GM12801 (cell line): Measurements from ENCODE around the gene ZBTB38.

Source experiments
- TF ChIP-seq, protein P1 (sequence below): IDR thresholded peaks from one replicate; pipeline ENCODE4 v1.5.1; 2011; ENCODE audit warnings: control low read depth; ENCODE audit not compliant: insufficient read length; ENCODE audit errors: extremely low read depth

The ZBTB38 gene

DNA sequence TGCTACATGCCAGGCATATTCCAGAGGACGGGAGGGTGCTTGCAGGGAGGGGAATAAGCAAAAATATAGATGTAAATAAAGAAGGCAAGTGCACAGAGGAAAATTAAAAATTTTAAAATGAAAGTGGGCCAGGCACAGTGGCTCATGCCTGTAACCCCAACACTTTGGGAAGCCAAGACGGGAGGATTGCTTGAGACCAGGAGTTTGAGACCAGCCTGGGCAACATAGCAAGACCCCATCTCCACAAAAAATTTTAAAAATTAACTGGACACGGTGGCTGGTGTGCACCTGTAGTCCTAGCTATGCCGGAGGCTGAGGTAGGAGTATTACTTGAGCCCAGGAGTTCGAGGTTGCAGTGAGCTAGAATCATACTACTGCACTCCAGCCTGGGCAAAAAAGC is 22.4 kb downstream of the ZBTB38 start:
- TF ChIP-seq, protein P1, sequence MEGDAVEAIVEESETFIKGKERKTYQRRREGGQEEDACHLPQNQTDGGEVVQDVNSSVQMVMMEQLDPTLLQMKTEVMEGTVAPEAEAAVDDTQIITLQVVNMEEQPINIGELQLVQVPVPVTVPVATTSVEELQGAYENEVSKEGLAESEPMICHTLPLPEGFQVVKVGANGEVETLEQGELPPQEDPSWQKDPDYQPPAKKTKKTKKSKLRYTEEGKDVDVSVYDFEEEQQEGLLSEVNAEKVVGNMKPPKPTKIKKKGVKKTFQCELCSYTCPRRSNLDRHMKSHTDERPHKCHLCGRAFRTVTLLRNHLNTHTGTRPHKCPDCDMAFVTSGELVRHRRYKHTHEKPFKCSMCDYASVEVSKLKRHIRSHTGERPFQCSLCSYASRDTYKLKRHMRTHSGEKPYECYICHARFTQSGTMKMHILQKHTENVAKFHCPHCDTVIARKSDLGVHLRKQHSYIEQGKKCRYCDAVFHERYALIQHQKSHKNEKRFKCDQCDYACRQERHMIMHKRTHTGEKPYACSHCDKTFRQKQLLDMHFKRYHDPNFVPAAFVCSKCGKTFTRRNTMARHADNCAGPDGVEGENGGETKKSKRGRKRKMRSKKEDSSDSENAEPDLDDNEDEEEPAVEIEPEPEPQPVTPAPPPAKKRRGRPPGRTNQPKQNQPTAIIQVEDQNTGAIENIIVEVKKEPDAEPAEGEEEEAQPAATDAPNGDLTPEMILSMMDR, result no peak

DNA sequence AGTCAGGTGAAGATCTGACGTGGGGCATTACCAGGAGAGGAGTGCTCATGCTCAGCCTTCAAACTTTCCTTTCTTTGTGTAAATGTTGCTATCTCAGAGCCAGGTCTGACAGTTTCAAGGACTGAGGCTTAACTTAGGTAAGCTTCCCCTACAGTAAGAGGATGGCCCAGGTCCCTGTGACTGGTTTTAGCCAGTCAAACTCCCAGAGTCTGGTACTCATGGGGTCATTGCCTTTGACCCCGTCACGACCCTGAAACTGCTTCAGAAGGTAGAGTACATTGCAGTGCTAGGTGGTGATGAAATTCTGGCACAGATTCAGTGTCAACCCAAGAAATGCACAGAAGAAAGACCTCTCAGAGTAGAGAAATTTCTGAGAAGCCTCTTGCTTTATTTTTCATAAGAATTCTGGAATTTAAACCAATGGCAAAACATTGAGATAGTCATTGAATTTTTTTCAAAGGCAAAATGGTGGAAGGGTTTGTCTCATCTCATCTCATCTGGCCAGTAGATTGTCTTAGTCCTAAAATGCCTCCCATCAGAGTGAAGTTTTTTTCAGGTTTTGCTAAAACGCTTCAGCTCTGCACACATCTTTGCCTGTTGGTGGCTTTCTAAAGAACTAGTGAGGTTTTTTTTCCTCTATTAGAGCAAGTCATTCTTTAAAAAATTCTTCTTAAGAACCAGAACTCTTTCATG is 23.1 kb downstream of the ZBTB38 start:
- TF ChIP-seq, protein P1, result no peak

DNA sequence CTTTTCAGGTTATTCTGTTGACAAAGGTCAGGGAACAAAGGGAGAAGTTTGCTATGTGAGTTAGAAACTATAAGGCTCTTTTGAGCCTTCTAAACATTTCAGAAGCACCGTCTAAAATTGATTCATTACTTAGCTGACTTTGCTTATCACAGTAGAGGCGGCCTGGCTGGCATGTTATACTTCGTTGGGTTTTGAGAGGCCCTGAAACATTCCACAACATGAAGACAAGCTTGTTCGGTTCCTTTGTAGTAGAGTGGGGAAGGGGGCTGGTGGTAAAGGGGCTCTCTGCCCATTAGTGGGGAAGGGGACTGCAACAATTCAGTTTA is 23.6 kb downstream of the ZBTB38 start:
- TF ChIP-seq, protein P1, result no peak

DNA sequence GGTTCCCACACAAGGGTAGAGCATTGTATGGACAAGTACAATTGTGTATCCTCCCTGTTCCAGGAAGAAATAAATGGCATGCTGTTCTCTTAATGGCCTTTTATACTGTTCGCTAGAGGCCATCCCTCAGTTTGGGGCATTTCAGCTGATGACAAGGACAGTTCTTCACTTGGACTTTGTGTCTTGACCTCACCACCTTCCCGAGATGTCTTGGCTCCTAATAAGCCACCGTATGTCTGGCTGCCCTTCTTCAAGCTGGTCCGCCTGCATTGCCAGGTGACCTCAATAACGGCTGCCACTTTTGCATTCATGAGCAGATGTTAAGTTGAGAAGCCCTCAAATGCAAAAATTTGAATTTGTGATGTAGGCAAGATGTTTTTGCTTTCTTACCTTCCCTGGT is 24.1 kb downstream of the ZBTB38 start:
- TF ChIP-seq, protein P1, result no peak

DNA sequence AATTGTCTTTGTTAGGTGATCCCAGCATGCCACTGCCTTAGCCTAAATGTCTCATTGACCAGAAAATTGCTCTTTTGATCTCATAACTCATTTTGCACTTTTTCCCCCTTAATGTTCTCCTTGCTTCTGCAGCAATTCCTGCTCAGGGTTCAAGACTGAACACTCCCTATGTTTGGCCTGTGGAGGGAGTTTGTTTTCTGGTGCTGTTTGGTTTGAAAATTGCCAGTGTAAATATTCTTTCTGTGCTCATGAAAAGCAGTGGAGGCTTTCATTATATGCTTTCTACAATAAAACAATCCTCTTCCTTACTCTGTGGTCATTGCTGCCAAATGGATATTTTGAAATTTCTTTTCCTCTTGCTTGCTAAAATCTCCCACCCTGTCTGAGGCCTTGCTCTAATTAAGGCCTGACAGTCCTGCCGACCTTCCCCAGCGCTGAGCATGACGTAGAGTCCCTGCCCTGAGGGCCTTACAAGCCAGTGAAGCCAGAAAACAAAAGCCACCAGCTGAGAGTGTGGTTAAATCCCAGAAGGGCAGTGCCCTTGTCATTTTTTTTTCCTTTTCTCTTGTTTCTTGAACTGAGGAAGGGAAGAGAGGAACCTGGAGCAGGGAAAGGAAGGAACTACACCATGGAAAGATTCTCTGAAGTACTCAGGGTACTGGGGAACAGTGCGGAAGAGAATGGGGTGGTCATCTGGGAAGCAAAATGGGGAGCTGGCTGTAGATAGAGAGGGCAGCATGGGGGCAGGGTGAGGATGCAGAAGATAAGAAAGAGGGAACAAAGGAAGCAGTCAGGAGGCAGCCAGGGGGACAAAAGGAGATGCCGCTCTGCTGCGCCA is 24.8 kb downstream of the ZBTB38 start:
- TF ChIP-seq, protein P1, result no peak

DNA sequence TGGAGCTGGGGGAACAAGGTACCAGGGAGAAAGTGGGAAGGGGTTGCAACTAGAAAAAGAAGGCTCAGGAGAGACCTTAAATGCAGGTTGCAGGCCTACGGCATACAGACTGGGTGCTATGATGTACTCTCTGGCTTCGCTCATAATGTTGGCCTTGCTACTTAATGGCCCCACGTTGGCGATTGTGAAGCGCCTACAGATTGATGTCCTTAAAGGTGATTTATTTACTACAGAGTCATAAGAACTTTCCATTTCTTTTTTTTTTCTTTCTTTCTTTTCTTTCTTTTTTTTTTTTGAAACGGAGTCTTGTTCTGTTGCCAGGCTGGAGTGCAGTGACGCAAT is 25.4 kb downstream of the ZBTB38 start:
- TF ChIP-seq, protein P1, result no peak

DNA sequence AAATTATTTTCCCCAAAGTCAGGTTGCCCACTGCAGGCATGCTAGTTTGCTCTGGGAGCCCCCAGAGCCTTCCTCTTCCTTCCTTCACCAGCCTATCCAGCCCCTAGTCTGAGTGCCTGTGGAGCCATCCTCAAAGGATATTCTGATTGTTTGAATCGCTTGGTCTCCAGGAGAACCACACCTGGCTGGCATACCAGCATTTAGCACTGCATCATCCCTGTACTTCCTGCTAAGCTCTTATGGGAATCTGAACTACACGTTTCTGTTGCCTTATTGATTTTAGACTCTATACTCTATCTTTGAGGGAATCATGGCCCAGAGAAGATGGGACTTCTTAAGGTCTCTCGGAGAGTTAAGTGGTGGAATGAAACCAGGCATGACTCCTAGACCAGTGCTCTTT is 26.3 kb downstream of the ZBTB38 start:
- TF ChIP-seq, protein P1, result no peak
